GM12865 (cell line): ENCODE results near the gene SUGCT.

Source experiments
- DNase-seq: peaks from one replicate; pipeline ENCODE4 v3.0.0; 2010; ENCODE audit warnings: low read depth
- H3K4me3 ChIP-seq: 2 replicates; pipeline ENCODE4 v1.5.1; 2011; ENCODE audit warnings: mild to moderate bottlenecking, low read depth, low read length, control low read depth
- CTCF ChIP-seq: IDR thresholded peaks from 2 replicates; pipeline ENCODE4 v1.5.1; 2011; ENCODE audit warnings: low read length, control low read depth, low read depth, inconsistent platforms; ENCODE audit not compliant: insufficient read depth; ENCODE audit errors: missing control alignments

Gene SUGCT

DNA sequence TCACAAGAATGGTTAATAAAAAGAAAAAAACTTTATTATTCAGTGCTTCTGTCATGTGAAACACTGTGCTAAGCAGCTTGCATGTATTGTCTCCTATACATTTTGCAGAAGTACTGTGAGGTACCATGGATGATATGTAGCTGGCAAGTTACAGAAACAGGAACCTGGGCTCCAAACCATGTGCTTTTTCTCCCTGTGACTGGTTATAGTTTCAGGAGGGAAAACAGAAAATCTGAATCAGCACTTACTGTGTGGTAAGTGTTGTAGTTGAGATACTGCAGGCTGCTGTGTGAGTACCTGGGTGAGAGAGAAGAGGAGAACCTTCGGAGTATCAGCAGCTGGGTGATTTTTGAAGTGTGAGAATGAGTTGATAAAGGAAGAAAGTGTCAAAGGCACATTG lies 285.0 kb downstream of the SUGCT start:
- peak; percentile 2 for DNase-seq
- no peak for TF ChIP-seq CTCF
- no peak overlapping the region for H3K4me3 ChIP-seq

GRCh38 chr7:40421433-40421832 lies 286.6 kb downstream of the SUGCT start:
- no peak for TF ChIP-seq CTCF

DNA sequence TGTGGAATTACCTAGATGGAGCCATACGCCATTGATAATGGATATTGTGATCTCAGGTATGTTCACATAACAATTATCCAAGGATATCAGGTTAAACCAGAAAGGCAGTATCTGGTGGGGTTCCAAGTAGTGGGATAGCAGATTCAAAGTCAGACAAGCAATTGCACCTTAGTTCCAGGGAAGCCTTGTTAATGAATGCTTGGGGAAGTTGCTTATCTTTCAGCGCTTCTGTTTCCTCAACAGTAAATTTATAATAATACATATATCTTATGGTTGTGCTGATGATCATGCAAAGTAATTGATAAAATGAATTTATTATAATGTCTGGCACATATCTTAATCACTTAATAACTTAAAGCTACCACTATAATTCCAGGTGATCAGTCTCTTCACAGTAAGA lies 290.9 kb downstream of the SUGCT start:
- no peak overlapping the region for H3K4me3 ChIP-seq
- no peak for TF ChIP-seq CTCF
- DNase-seq: no peak

More at GRCh38 chr7:40421433-40421832, 286.6 kb downstream of the SUGCT start:
- H3K4me3 ChIP-seq: no peak overlapping the region
- no peak for DNase-seq

DNA sequence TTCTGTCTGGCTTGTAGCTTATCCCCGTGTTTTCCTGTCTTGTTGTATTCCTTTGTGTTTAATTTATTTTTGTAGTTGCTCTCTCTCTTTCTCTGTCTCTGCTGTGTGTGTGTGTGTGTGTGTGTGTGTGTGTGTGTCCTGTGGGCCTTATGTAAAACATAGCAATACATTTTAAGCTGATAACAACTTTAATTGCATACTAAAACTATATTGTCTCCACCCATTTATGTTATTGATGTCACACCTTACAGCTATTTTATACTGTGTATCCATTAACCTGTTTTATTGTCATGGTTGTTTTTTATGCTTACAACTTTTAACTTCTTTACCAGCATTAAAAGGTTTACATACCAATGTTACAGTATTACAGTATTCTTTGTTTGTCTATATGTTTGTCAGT lies 293.6 kb downstream of the SUGCT start:
- no peak for TF ChIP-seq CTCF
- H3K4me3 ChIP-seq: no peak overlapping the region
- DNase-seq: no peak

GRCh38 chr7:40429826-40430225 lies 295.0 kb downstream of the SUGCT start:
- TF ChIP-seq CTCF: no peak
- no peak for DNase-seq
- H3K4me3 ChIP-seq: no peak overlapping the region

DNA sequence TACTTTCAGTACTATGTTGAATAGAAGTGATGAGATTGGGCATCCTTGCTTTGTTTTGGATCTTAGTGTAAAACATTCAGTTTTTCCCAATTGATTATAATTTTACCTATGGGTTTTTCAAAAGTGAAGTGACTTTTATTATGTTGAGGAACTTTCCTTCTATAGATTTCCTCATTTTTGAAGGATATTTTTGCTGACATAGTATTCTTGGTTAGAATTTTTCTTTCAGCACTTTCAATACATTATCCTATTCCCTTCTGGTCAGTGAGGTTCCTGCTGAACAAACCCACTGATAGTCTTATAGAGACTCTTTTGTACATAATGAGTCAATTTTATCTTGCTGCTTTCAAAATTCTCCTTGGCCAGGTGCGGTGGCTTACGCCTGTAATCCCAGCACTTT lies 297.2 kb downstream of the SUGCT start:
- H3K4me3 ChIP-seq: no peak overlapping the region
- TF ChIP-seq CTCF: no peak
- no peak for DNase-seq

DNA sequence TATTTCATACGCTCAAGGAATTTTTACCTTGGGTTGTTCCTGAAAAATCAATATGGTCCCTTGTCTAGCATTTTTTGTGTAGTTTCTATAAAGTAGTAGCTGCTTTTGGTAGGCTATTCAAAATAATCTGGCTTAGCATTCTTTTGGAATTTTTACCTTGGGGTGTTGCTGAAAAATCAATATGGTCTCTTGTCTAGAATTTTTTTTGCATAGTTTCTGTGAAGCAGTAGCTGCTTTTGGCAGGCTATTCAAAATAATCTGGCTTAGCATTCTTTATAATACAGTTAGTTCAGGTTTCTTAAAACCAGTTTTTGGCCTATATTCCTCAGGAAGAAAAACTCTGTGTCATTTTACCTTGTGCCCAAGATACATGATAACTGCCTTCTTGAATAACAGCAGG lies 301.9 kb downstream of the SUGCT start:
- H3K4me3 ChIP-seq: no peak overlapping the region
- TF ChIP-seq CTCF: no peak
- DNase-seq: no peak
